ENCODE measurements around the gene VAT1L.
A peak's percentile ranks its signal among the peaks of the same experiment; 100 is the strongest.

The VAT1L gene

GRCh38 chr16:77869997-77870813, 81.8 kb downstream of the VAT1L start:
- DNase-seq = no peak

- DNase-seq = no peak
Observed at GRCh38 chr16:77871932-77872331, 83.6 kb downstream of the VAT1L start.

- DNase-seq = no peak
Observed at GRCh38 chr16:77873066-77873465, 84.7 kb downstream of the VAT1L start.

GRCh38 chr16:77874347-77874746, 86.0 kb downstream of the VAT1L start:
- no peak for DNase-seq

- DNase-seq = no peak
Observed at GRCh38 chr16:77876776-77877175, 88.4 kb downstream of the VAT1L start.

- DNase-seq = peak; percentile 50
Observed at GRCh38 chr16:77877712-77878347, 89.5 kb downstream of the VAT1L start.

GRCh38 chr16:77881355-77882030, 93.1 kb downstream of the VAT1L start:
- DNase-seq = no peak

GRCh38 chr16:77882358-77882757, 94.0 kb downstream of the VAT1L start:
- no peak for DNase-seq

GRCh38 chr16:77885571-77886295, 97.4 kb downstream of the VAT1L start:
- DNase-seq = no peak

- no peak for DNase-seq
Observed at GRCh38 chr16:77888871-77889270, 100.5 kb downstream of the VAT1L start.

- DNase-seq = no peak
Observed at GRCh38 chr16:77890075-77890474, 101.7 kb downstream of the VAT1L start.

GRCh38 chr16:77894162-77894561, 105.8 kb downstream of the VAT1L start:
- no peak for DNase-seq

GRCh38 chr16:77895962-77896361, 107.6 kb downstream of the VAT1L start:
- no peak for DNase-seq

- DNase-seq = no peak
Observed at GRCh38 chr16:77896415-77897128, 108.2 kb downstream of the VAT1L start.

GRCh38 chr16:77897129-77897437, 108.7 kb downstream of the VAT1L start:
- DNase-seq = no peak

- no peak for DNase-seq
Observed at GRCh38 chr16:77897831-77898605, 109.7 kb downstream of the VAT1L start.

- DNase-seq = no peak
Observed at GRCh38 chr16:77898671-77899211, 110.4 kb downstream of the VAT1L start.

GRCh38 chr16:77899416-77899815, 111.1 kb downstream of the VAT1L start:
- no peak for DNase-seq

GRCh38 chr16:77905374-77905920, 117.1 kb downstream of the VAT1L start:
- no peak for DNase-seq

- no peak for DNase-seq
Observed at GRCh38 chr16:77910021-77910420, 121.7 kb downstream of the VAT1L start.

GRCh38 chr16:77912617-77913016, 124.3 kb downstream of the VAT1L start:
- no peak for DNase-seq

Measured in fibroblast of skin of back (primary cell).